Gastroesophageal sphincter (tissue), 4 donors: ENCODE data around the gene CLIP3. TPM values are rescaled to one million over a fixed set of nuclear protein-coding genes. Genes with fewer than 3 reads are reported as not detected.

Experiments
- ATAC-seq: fragments of 150-250 bp; one replicate; pipeline ENCODE4 v1.9.1; 2016; ENCODE audit warnings: mild to moderate bottlenecking, moderate library complexity
- H3K27ac ChIP-seq, 4 donors: fragments of 200-600 bp; sonication (generic) in 3 of 4; 1 replicate in 3 of 4; 2 replicates in 1 of 4; pipeline ENCODE4 v1.5.1; 2016 to 2019
- H3K27me3 ChIP-seq: fragments of 200-600 bp; sonication (generic); one replicate; pipeline ENCODE4 v1.5.1; 2019
- H3K36me3 ChIP-seq, 2 donors: fragments of 200-600 bp; sonication (generic); one replicate each; pipeline ENCODE4 v1.5.1; 2019; ENCODE audit warnings: control low read depth in 1 of 2
- H3K4me1 ChIP-seq, 3 donors: fragments of 200-600 bp; sonication (generic); 1 replicate in 2 of 3; 2 replicates in 1 of 3; pipeline ENCODE4 v1.5.1; 2016 to 2019; ENCODE audit warnings: control low read depth in 2 of 3
- H3K4me3 ChIP-seq, 2 donors: fragments of 200-600 bp; sonication (generic); one replicate each; pipeline ENCODE4 v1.5.1; 2019; ENCODE audit warnings: mild to moderate bottlenecking in 1 of 2, moderate library complexity in 1 of 2
- H3K9me3 ChIP-seq, 3 donors: fragments of 200-600 bp; sonication (generic); one replicate each; pipeline ENCODE4 v1.5.1; 2017 to 2019; ENCODE audit warnings: control low read depth in 2 of 3
- CTCF ChIP-seq, 4 experiments: fragments of 200-600 bp in 2 of 4; fragments of 450-650 bp in 2 of 4; sonication (generic) in 1 of 4; IDR thresholded peaks; one replicate each; pipeline ENCODE4 v1.5.1; 2017 to 2019; ENCODE audit warnings: antibody characterized with exemption in 4 of 4, mild to moderate bottlenecking in 2 of 4, moderate library complexity in 2 of 4
- EP300 ChIP-seq: sonication (generic); formaldehyde crosslinking; IDR thresholded peaks from one replicate; pipeline ENCODE4 v1.6.1; 2017; ENCODE audit warnings: antibody characterized with exemption, mild to moderate bottlenecking
- POLR2A ChIP-seq, 2 donors: fragments of 450-650 bp; IDR thresholded peaks; one replicate each; pipeline ENCODE4 v1.6.1; 2017; ENCODE audit warnings: antibody characterized with exemption in 2 of 2, mild to moderate bottlenecking in 2 of 2, moderate library complexity in 1 of 2
- POLR2AphosphoS5 ChIP-seq: sonication (generic); formaldehyde crosslinking; IDR thresholded peaks from one replicate; pipeline ENCODE4 v1.6.1; 2017; ENCODE audit warnings: antibody characterized with exemption
- WGBS, 2 donors: methylation state at CpG; one replicate each; pipeline ENCODE4 v1.1.5; 2018; ENCODE audit warnings: low coverage in 1 of 2; 5-methylcytosine and 5-hydroxymethylcytosine counted together
- total RNA-seq, 4 donors: library from RNA; depleted of rRNA; stranded (reverse); fragments of >200 nt; gene quantifications; one replicate each; pipeline ENCODE4 v1.1.0, GENCODE V29; 2016

Gene CLIP3
- total RNA-seq, 4 donors from 2014 or later, result 26.8 to 66.2 (median 31.1) TPM

GRCh38 chr19:35978271-35978670 lies 54.4 kb downstream of the CLIP3 start:
- Histone ChIP-seq H3K4me1 (no peaks in the 10 kb centered on the region), H3K27ac (no peak overlapping the region), H3K4me3 (no peak overlapping the region), H3K36me3 (no peaks in the 10 kb centered on the region), H3K27me3 (peaks cover 95% of the 10 kb centered on the region), H3K9me3 (no peaks in the 10 kb centered on the region)
- WGBS, 2 donors, result 40 to 42% methylated on average over 2 to 5 of the region's 5 CpGs
- no peak for ATAC-seq
- TF ChIP-seq CTCF (IDR thresholded peaks at IDR 0.05), result no peak
- no peak for TF ChIP-seq EP300
- TF ChIP-seq POLR2AphosphoS5, result no peak
- TF ChIP-seq POLR2A (IDR thresholded peaks at IDR 0.05), result no peak

GRCh38 chr19:35977446-35978222 lies 55.0 kb downstream of the CLIP3 start:
- 77 to 81% methylated on average over 4 to 6 of the region's 14 CpGs for WGBS, 2 donors
- no peak for TF ChIP-seq EP300
- no peak for TF ChIP-seq POLR2A (IDR thresholded peaks at IDR 0.05)
- no peak for TF ChIP-seq CTCF (IDR thresholded peaks at IDR 0.05)
- TF ChIP-seq POLR2AphosphoS5, result no peak
- peaks cover 90% of the 10 kb centered on the region for H3K27me3 ChIP-seq
- no peak for ATAC-seq
- no peak overlapping the region for H3K4me3 ChIP-seq
- no peaks in the 10 kb centered on the region for H3K9me3 ChIP-seq
- H3K27ac ChIP-seq, result no peak overlapping the region
- no peaks in the 10 kb centered on the region for H3K36me3 ChIP-seq
- no peaks in the 10 kb centered on the region for H3K4me1 ChIP-seq

- WGBS, 2 donors, result 11 to 36% methylated on average over 2 to 4 of the region's 5 CpGs
- ATAC-seq, result no peak
- TF ChIP-seq POLR2AphosphoS5 (no peak), POLR2A (IDR thresholded peaks at IDR 0.05) (no peak), CTCF (IDR thresholded peaks at IDR 0.05) (no peak), EP300 (no peak)
- H3K36me3 ChIP-seq, result no peaks in the 10 kb centered on the region
- H3K27ac ChIP-seq, result no peak overlapping the region
- H3K27me3 ChIP-seq, result peaks cover 71% of the 10 kb centered on the region
- H3K4me1 ChIP-seq, result no peaks in the 10 kb centered on the region
- H3K4me3 ChIP-seq, result no peak overlapping the region
- no peaks in the 10 kb centered on the region for H3K9me3 ChIP-seq
Measured at GRCh38 chr19:35975608-35976214, 57.0 kb downstream of the CLIP3 start.

GRCh38 chr19:35973487-35973886 lies 59.2 kb downstream of the CLIP3 start:
- no peaks in the 10 kb centered on the region for H3K36me3 ChIP-seq
- TF ChIP-seq POLR2A (IDR thresholded peaks at IDR 0.05) (no peak), EP300 (no peak), CTCF (IDR thresholded peaks at IDR 0.05) (no peak), POLR2AphosphoS5 (no peak)
- H3K4me3 ChIP-seq, result no peak overlapping the region
- peaks cover 51% of the 10 kb centered on the region for H3K27me3 ChIP-seq
- no peak overlapping the region for H3K27ac ChIP-seq
- H3K9me3 ChIP-seq, result no peaks in the 10 kb centered on the region
- ATAC-seq, result no peak
- WGBS, 2 donors, result 40% methylated on average over 1 of the region's 8 CpGs; no CpG with 5 or more reads in 1 of the 2 donors
- no peaks in the 10 kb centered on the region for H3K4me1 ChIP-seq

GRCh38 chr19:35966771-35967170 lies 65.9 kb downstream of the CLIP3 start:
- no peak overlapping the region for H3K4me3 ChIP-seq
- H3K36me3 ChIP-seq, result no peaks in the 10 kb centered on the region
- H3K9me3 ChIP-seq, result no peaks in the 10 kb centered on the region
- no peak for ATAC-seq
- H3K27ac ChIP-seq, result no peak overlapping the region
- TF ChIP-seq POLR2AphosphoS5 (no peak), EP300 (no peak), POLR2A (IDR thresholded peaks at IDR 0.05) (no peak), CTCF (IDR thresholded peaks at IDR 0.05) (no peak)
- H3K4me1 ChIP-seq, result no peaks in the 10 kb centered on the region
- 81 to 100% methylated on average over 2 to 3 of the region's 3 CpGs for WGBS, 2 donors
- H3K27me3 ChIP-seq, result peaks cover 24% of the 10 kb centered on the region
